Hepatocyte (in vitro differentiated cells): ENCODE data around the gene RRAGB. TPM values are rescaled to one million over a fixed set of nuclear protein-coding genes. Genes with fewer than 3 reads are reported as not detected.
A peak's percentile ranks its signal among the peaks of the same experiment; 100 is the strongest.

Source experiments
- DNase-seq: peaks from one replicate; pipeline ENCODE4 v3.0.0-alpha.2; 2016; ENCODE audit warnings: low spot score
- H2AFZ ChIP-seq: fragments of 200-600 bp; sonication (generic); 2 replicates; pipeline ENCODE4 v1.6.0; 2016; ENCODE audit warnings: antibody characterized with exemption, mild to moderate bottlenecking
- H3K27ac ChIP-seq: fragments of 200-600 bp; sonication (generic); 2 replicates; pipeline ENCODE4 v1.5.1; 2016; ENCODE audit warnings: mild to moderate bottlenecking
- H3K27me3 ChIP-seq: fragments of 200-600 bp; sonication (generic); 2 replicates; pipeline ENCODE4 v1.6.1; 2016
- H3K36me3 ChIP-seq: fragments of 200-600 bp; sonication (generic); replicated peaks from 2 replicates; pipeline ENCODE4 v1.5.1; 2016; ENCODE audit warnings: low read depth; ENCODE audit not compliant: insufficient read depth
- H3K4me1 ChIP-seq: fragments of 200-600 bp; sonication (generic); 2 replicates; pipeline ENCODE4 v1.5.1; 2016; ENCODE audit warnings: mild to moderate bottlenecking, moderate library complexity; ENCODE audit not compliant: insufficient read depth
- H3K4me2 ChIP-seq: fragments of 200-600 bp; sonication (generic); 2 replicates; pipeline ENCODE4 v1.6.0; 2016
- H3K4me3 ChIP-seq: fragments of 200-600 bp; sonication (generic); 2 replicates; pipeline ENCODE4 v1.5.1; 2016; ENCODE audit warnings: mild to moderate bottlenecking
- H3K79me2 ChIP-seq: fragments of 200-600 bp; sonication (generic); 2 replicates; pipeline ENCODE4 v1.6.0; 2017; ENCODE audit warnings: mild to moderate bottlenecking
- H3K9me2 ChIP-seq: fragments of 200-600 bp; sonication (generic); replicated peaks from 2 replicates; pipeline ENCODE4 v1.6.0; 2017; ENCODE audit warnings: mild to moderate bottlenecking; ENCODE audit not compliant: insufficient read depth
- H3K9me3 ChIP-seq: fragments of 200-600 bp; sonication (generic); 2 replicates; pipeline ENCODE4 v1.5.1; 2016; ENCODE audit warnings: low read depth, mild to moderate bottlenecking
- H4K20me1 ChIP-seq: fragments of 200-600 bp; sonication (generic); 2 replicates; pipeline ENCODE4 v1.6.0; 2016; ENCODE audit warnings: mild to moderate bottlenecking; ENCODE audit not compliant: insufficient read depth, poor library complexity, severe bottlenecking
- EZH2 ChIP-seq: fragments of 200-600 bp; sonication (generic); IDR thresholded peaks from 2 replicates; pipeline ENCODE4 v1.6.1; 2016; ENCODE audit warnings: antibody characterized with exemption, mild to moderate bottlenecking, borderline replicate concordance
- EZH2phosphoT487 ChIP-seq: fragments of 200-600 bp; sonication (generic); IDR thresholded peaks from one replicate; pipeline ENCODE4 v1.6.1; 2018; ENCODE audit warnings: antibody characterized with exemption, mild to moderate bottlenecking, low read depth, moderate library complexity; ENCODE audit not compliant: unreplicated experiment, severe bottlenecking
- WGBS: methylation state at CpG from one replicate; pipeline ENCODE4 v1.1.6; 2016; ENCODE audit warnings: low lambda C conversion rate; ENCODE audit errors: missing lambda C conversion rate; 5-methylcytosine and 5-hydroxymethylcytosine counted together
- polyA plus RNA-seq: library from polyadenylated mRNA; unstranded; fragments of >200 nt; fragmentation: Nextera tagmentation; extraction: Ambion mirVana; gene quantifications from 2 replicates; pipeline ENCODE4 v1.2.1, GENCODE V29; 2016
- total RNA-seq: library from RNA; depleted of rRNA; stranded (reverse); fragments of >200 nt; gene quantifications from 2 replicates; pipeline ENCODE4 v1.2.3, GENCODE V29; 2014
- TF ChIP-seq, protein P1 (sequence below): fragments of 200-600 bp; sonication (generic); IDR thresholded peaks from 2 replicates; pipeline ENCODE4 v1.5.1; 2016; ENCODE audit warnings: antibody characterized with exemption, mild to moderate bottlenecking; ENCODE audit not compliant: poor library complexity

RRAGB gene
- total and polyA plus RNA-seq, 2 experiments from 2014 or later, result 16.3 to 23.2 TPM

GRCh38 chrX:55787727-55788126 lies 70.2 kb downstream of the RRAGB start:
- no peak for DNase-seq
- no peaks in the 10 kb centered on the region for H3K27me3 ChIP-seq
- no peaks in the 10 kb centered on the region for H3K9me3 ChIP-seq
- no peak overlapping the region for H2AFZ ChIP-seq
- 64% methylated on average over 2 of the region's 2 CpGs for WGBS
- H3K9me2 ChIP-seq, result no peaks in the 10 kb centered on the region
- H4K20me1 ChIP-seq, result no peaks in the 10 kb centered on the region
- H3K4me1 ChIP-seq, result no peaks in the 10 kb centered on the region
- no peak overlapping the region for H3K4me3 ChIP-seq
- TF ChIP-seq, protein P1, sequence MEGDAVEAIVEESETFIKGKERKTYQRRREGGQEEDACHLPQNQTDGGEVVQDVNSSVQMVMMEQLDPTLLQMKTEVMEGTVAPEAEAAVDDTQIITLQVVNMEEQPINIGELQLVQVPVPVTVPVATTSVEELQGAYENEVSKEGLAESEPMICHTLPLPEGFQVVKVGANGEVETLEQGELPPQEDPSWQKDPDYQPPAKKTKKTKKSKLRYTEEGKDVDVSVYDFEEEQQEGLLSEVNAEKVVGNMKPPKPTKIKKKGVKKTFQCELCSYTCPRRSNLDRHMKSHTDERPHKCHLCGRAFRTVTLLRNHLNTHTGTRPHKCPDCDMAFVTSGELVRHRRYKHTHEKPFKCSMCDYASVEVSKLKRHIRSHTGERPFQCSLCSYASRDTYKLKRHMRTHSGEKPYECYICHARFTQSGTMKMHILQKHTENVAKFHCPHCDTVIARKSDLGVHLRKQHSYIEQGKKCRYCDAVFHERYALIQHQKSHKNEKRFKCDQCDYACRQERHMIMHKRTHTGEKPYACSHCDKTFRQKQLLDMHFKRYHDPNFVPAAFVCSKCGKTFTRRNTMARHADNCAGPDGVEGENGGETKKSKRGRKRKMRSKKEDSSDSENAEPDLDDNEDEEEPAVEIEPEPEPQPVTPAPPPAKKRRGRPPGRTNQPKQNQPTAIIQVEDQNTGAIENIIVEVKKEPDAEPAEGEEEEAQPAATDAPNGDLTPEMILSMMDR, result no peak
- TF ChIP-seq EZH2 (no peak), EZH2phosphoT487 (no peak)
- H3K4me2 ChIP-seq, result no peak overlapping the region
- no peaks in the 10 kb centered on the region for H3K36me3 ChIP-seq
- H3K79me2 ChIP-seq, result no peaks in the 10 kb centered on the region
- no peak overlapping the region for H3K27ac ChIP-seq

GRCh38 chrX:55794405-55794804 lies 76.9 kb downstream of the RRAGB start:
- Histone ChIP-seq H3K36me3 (no peaks in the 10 kb centered on the region), H3K9me3 (no peaks in the 10 kb centered on the region), H3K4me1 (no peaks in the 10 kb centered on the region), H3K27me3 (no peaks in the 10 kb centered on the region), H3K27ac (no peak overlapping the region), H3K9me2 (no peaks in the 10 kb centered on the region), H3K4me3 (no peak overlapping the region), H3K79me2 (no peaks in the 10 kb centered on the region), H2AFZ (no peak overlapping the region), H4K20me1 (no peaks in the 10 kb centered on the region), H3K4me2 (no peak overlapping the region)
- DNase-seq, result no peak
- TF ChIP-seq EZH2phosphoT487 (no peak), EZH2 (no peak)
- TF ChIP-seq, protein P1, result no peak
- WGBS, result 100% methylated on average over 1 of the region's 1 CpG

- Histone ChIP-seq H3K79me2 (no peaks in the 10 kb centered on the region), H3K27ac (no peak overlapping the region), H3K4me1 (no peaks in the 10 kb centered on the region), H3K36me3 (no peaks in the 10 kb centered on the region), H2AFZ (no peak overlapping the region), H3K9me3 (no peaks in the 10 kb centered on the region), H3K27me3 (no peaks in the 10 kb centered on the region), H3K4me3 (no peak overlapping the region), H3K9me2 (no peaks in the 10 kb centered on the region), H3K4me2 (no peak overlapping the region), H4K20me1 (no peaks in the 10 kb centered on the region)
- DNase-seq, result no peak
- TF ChIP-seq, protein P1, result no peak
- TF ChIP-seq EZH2 (no peak), EZH2phosphoT487 (no peak)
- 68% methylated on average over 3 of the region's 3 CpGs for WGBS
These were observed 78.9 kb downstream of the RRAGB start for GRCh38 chrX:55796496-55796895.

DNA sequence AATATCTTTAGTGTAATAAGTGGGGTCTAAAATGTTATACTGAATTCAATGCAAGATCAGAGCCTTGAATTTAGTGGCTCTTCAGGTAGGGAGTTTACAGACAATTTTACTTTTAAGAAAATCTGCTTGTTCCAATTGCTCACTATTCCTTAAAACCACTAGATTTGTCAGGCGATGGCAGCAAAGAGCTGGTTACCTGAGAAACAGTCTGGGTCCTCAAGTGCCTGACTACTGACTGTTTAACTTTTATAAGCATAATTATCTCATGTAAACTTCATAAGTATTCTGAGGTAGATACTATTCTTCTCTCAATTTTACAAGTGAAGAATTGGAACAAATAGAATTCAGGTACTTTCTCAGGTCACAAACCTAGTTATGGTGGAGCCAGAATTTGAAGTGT lies 84.3 kb downstream of the RRAGB start:
- no peaks in the 10 kb centered on the region for H3K9me2 ChIP-seq
- no peaks in the 10 kb centered on the region for H3K4me1 ChIP-seq
- no peaks in the 10 kb centered on the region for H3K9me3 ChIP-seq
- H3K4me3 ChIP-seq, result no peak overlapping the region
- H4K20me1 ChIP-seq, result no peaks in the 10 kb centered on the region
- TF ChIP-seq EZH2phosphoT487 (no peak), EZH2 (no peak)
- TF ChIP-seq, protein P1, result peak; percentile 27
- no peak overlapping the region for H3K27ac ChIP-seq
- no peaks in the 10 kb centered on the region for H3K36me3 ChIP-seq
- no peak overlapping the region for H2AFZ ChIP-seq
- no peaks in the 10 kb centered on the region for H3K79me2 ChIP-seq
- no peak for DNase-seq
- H3K27me3 ChIP-seq, result no peaks in the 10 kb centered on the region
- H3K4me2 ChIP-seq, result no peak overlapping the region
- 37% methylated on average over 1 of the region's 1 CpG for WGBS
